ENCODE measurements around the gene ICAM1. TPM values are rescaled to one million over a fixed set of nuclear protein-coding genes. Genes with fewer than 3 reads are reported as not detected.

Gene ICAM1
- total RNA-seq, 1 donor = 170 TPM

- Histone ChIP-seq H3K27me3 (ENCODE audit: insufficient read depth, low read length) (no peaks in the 10 kb centered on the region), H3K4me3 (ENCODE audit: low read length) (peak within 1 kb of the TSS; percentile 86), H3K9me3 (ENCODE audit: low read depth, low read length) (no peaks in the 10 kb centered on the region), H3K4me1 (ENCODE audit: insufficient read depth, low read length) (peaks cover 49% of the 10 kb centered on the region)
Measured at GRCh38 chr19:10332965-10333757, 62.2 kb downstream of the ICAM1 start, which contains the start of gene RAVER1. RAVER1 (minus strand) TSS chr19:10333529; CDS start chr19:10333507, 22 bp downstream.

GRCh38 chr19:10333758-10334587 is 63.1 kb downstream of the ICAM1 start:
- Histone ChIP-seq H3K4me3 (ENCODE audit: low read length) (peak overlapping the region; percentile 86), H3K4me1 (ENCODE audit: insufficient read depth, low read length) (peaks cover 57% of the 10 kb centered on the region), H3K9me3 (ENCODE audit: low read depth, low read length) (no peaks in the 10 kb centered on the region), H3K27me3 (ENCODE audit: insufficient read depth, low read length) (no peaks in the 10 kb centered on the region)

- H3K4me1 ChIP-seq (ENCODE audit: insufficient read depth, low read length) = peaks cover 65% of the 10 kb centered on the region
- no peaks in the 10 kb centered on the region for H3K27me3 ChIP-seq (ENCODE audit: insufficient read depth, low read length)
Measured at GRCh38 chr19:10334588-10335351, 63.9 kb downstream of the ICAM1 start.

GRCh38 chr19:10335352-10335985 is 64.5 kb downstream of the ICAM1 start:
- peaks cover 72% of the 10 kb centered on the region for H3K4me1 ChIP-seq (ENCODE audit: insufficient read depth, low read length)
- no peak overlapping the region for H3K4me3 ChIP-seq (ENCODE audit: low read length)
- no peaks in the 10 kb centered on the region for H3K27me3 ChIP-seq (ENCODE audit: insufficient read depth, low read length)
- no peaks in the 10 kb centered on the region for H3K9me3 ChIP-seq (ENCODE audit: low read depth, low read length)

More at GRCh38 chr19:10334588-10335351, 63.9 kb downstream of the ICAM1 start:
- Histone ChIP-seq H3K9me3 (ENCODE audit: low read depth, low read length) (no peaks in the 10 kb centered on the region), H3K4me3 (ENCODE audit: low read length) (no peak overlapping the region)

Other genes starting within 250 kb of the ICAM1 start
- 28.0 TPM for gene SHFL, start 184.8 kb upstream of the ICAM1 start, total RNA-seq
- gene ANGPTL6, start 168.4 kb upstream of the ICAM1 start, total RNA-seq = 0.63 TPM
- gene PPAN, start 164.8 kb upstream of the ICAM1 start, total RNA-seq = 31.6 TPM
- gene P2RY11, start 159.4 kb upstream of the ICAM1 start, total RNA-seq = 8.3 TPM
- 286 TPM for gene EIF3G, start 151.2 kb upstream of the ICAM1 start, total RNA-seq
- gene DNMT1, start 76.2 kb upstream of the ICAM1 start, total RNA-seq = 53.0 TPM
- gene S1PR2, start 39.8 kb upstream of the ICAM1 start, total RNA-seq = 5.6 TPM
- 14.9 TPM for gene MRPL4, start 18.9 kb upstream of the ICAM1 start, total RNA-seq
- 7.9 TPM for gene ICAM4, start 15.8 kb downstream of the ICAM1 start, total RNA-seq
- 0.42 TPM for gene ICAM5, start 18.8 kb downstream of the ICAM1 start, total RNA-seq
- 1.6 TPM for gene ZGLP1, start 38.7 kb downstream of the ICAM1 start, total RNA-seq
- 1.5 TPM for gene FDX2, start 44.9 kb downstream of the ICAM1 start, total RNA-seq
- 9.6 TPM for gene RAVER1, start 62.4 kb downstream of the ICAM1 start, total RNA-seq
- gene ICAM3, start 68.5 kb downstream of the ICAM1 start, total RNA-seq = 151 TPM
- gene TYK2, start 109.5 kb downstream of the ICAM1 start, total RNA-seq = 93.2 TPM
- gene CDC37, start 132.4 kb downstream of the ICAM1 start, total RNA-seq = 114 TPM
- gene PDE4A, start 149.4 kb downstream of the ICAM1 start, total RNA-seq = 7.2 TPM
- 10.4 TPM for gene KEAP1, start 232.2 kb downstream of the ICAM1 start, total RNA-seq
- gene S1PR5, start 246.3 kb downstream of the ICAM1 start, total RNA-seq = 36.9 TPM